GM21515 (cell line): ENCODE measurements around the gene PDK1.

Experiments used
- ATAC-seq: cut with Tn5 transposase; IDR thresholded peaks from one replicate; pipeline ENCODE4 v1.9.1; 2021; ENCODE audit not compliant: unreplicated experiment

PDK1 gene

DNA sequence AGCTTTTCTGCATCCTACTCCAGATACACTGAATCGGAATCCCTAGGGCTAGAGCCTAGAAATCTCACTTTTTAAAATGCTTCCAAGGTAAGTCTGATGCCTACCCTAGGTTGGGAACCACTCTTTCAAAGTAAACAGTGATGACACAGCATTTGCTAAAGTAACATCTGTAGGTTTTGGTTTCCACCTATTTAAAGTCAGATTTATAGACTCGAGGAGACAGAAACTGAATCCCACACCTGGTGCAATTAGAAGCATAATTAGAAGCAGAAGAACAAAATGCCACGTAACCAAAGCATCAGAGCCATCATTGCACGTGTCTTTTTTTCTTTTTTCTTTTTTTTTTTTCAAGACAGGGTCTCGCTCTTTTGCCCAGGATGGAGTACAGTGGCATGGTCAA lies 40.9 kb downstream of the PDK1 start:
- ATAC-seq: peak; percentile 78

DNA sequence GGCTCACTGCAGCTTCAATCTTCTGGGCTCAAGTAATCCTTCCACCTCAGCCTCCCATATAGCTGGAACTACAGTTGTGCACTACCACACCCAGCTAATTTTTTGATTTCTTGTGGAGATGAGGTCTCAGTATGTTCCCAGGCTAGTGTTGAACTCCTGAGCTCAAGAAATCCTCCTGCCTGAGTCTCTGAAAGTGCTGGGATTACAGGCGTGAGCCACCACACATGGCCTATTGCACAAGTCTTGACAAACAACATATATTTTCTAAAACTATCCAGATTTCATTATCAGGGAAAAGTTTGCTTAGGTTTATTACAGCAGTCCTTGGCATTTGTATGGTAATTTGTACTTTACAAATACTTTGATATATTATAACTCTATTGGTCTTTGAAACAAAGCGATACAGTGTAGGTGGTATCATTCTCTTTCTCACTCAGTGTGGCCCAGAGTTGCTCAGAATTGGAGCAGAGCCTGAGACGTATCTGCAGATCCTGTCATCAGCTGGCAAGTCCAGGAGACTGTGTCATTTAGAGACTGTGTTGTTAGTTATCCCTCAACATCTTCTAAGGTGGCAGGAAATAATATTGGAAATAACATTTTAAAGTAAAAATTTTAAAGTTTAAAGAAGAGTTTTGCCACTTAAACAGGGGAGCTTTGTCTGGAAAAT lies 41.4 kb downstream of the PDK1 start:
- no peak for ATAC-seq

- ATAC-seq: no peak
These were observed 44.1 kb downstream of the PDK1 start for GRCh38 chr2:172599947-172600346.

GRCh38 chr2:172600557-172601008 lies 44.7 kb downstream of the PDK1 start:
- no peak for ATAC-seq

- no peak for ATAC-seq
These were observed 50.4 kb downstream of the PDK1 start for GRCh38 chr2:172606285-172606684.

DNA sequence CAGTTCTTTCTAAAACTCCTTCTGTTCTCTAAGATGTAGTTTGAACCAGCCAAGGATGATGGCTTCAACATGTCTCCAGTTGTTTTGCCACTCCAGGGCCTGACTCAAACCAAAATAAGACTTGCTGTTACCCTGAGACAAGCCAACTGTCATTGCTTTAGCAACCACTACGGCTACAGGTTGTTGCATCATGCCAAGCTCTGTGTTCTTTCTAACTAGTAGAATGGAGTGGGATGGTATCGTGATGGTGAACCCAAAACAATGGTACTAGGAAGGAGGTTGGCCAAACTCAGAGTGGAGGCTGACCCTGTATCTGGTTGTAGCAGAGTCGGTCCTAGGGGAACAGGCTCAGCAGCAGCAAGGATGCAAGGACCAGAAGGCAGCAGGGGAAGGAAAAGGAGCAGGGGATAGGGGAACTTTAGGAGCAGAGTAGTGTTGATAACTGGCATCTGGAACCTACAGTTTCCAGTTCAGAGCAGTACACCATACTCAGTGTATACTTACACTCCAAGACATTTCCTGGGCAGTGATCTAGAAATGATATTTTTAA lies 51.6 kb downstream of the PDK1 start:
- no peak for ATAC-seq

DNA sequence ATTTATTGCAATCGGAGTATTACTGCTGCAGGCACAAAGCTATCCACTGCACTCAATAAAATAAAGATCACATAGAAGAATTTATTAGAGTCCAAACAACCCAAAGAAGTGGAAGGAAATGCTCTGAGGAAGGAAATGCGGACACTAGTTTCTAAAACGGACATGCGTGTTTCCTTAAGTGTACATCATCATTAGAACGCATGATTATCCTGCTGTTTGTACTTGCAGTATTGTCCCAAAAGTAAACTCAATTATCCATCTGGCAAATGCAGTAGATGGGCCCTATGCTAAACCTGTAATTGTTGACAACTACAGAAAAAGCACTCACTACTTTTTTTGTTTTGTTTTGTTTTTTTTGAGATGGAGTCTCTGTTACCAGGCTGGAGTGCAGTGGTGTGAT lies 53.6 kb downstream of the PDK1 start:
- no peak for ATAC-seq

DNA sequence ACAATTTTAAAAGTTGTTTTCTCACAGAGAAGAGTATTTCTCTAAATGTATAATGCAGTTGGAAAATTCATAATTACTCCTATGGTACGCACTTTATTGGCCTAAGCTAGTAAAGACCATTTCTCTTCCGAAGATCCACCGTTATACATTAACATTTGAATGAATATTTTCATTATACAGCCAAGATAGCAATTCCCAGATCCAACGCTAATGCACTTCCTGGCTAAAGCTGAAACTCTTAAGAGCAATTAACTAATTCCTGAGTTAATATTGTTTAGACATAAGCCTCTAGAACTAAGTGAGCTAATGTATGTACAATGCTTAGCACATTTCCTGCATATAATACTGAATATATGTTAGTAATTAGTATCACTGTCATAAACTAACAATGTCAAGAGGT lies 56.2 kb downstream of the PDK1 start:
- no peak for ATAC-seq

- no peak for ATAC-seq
These were observed 57.1 kb downstream of the PDK1 start for GRCh38 chr2:172613040-172613439.

GRCh38 chr2:172613615-172614231 lies 57.8 kb downstream of the PDK1 start:
- ATAC-seq: no peak

- no peak for ATAC-seq
These were observed 59.0 kb downstream of the PDK1 start for GRCh38 chr2:172614932-172615331.

GRCh38 chr2:172615727-172616261 lies 59.9 kb downstream of the PDK1 start:
- no peak for ATAC-seq

GRCh38 chr2:172617115-172617514 lies 61.2 kb downstream of the PDK1 start:
- no peak for ATAC-seq

- ATAC-seq: no peak
These were observed 67.5 kb downstream of the PDK1 start for GRCh38 chr2:172623249-172623965.

- no peak for ATAC-seq
These were observed 69.1 kb downstream of the PDK1 start for GRCh38 chr2:172624996-172625395.

- ATAC-seq: no peak
These were observed 71.3 kb downstream of the PDK1 start for GRCh38 chr2:172627181-172627580.

GRCh38 chr2:172628085-172628484 lies 72.2 kb downstream of the PDK1 start:
- no peak for ATAC-seq

DNA sequence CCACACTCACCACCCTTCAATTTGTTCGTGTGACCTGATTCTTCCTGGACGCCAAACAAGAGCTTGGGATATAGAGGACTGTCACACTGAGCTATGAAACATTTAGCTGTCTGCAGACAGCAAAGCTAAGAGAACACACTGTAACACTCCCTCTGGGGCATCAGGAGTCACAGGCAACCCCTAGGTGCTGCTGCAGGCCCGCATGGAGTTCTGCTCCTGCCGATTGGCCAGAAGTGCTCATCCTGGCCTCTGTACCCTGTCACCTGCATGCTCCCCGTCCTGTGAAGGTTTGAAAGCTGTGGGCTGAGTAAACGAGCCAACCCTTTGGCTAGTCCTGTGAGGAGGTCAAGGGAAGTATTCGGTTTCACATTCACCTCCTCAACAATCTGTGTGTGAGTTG lies 73.7 kb downstream of the PDK1 start:
- no peak for ATAC-seq

- ATAC-seq: no peak
These were observed 74.3 kb downstream of the PDK1 start for GRCh38 chr2:172630181-172630580.

- no peak for ATAC-seq
These were observed 78.6 kb downstream of the PDK1 start for GRCh38 chr2:172634477-172634876.

DNA sequence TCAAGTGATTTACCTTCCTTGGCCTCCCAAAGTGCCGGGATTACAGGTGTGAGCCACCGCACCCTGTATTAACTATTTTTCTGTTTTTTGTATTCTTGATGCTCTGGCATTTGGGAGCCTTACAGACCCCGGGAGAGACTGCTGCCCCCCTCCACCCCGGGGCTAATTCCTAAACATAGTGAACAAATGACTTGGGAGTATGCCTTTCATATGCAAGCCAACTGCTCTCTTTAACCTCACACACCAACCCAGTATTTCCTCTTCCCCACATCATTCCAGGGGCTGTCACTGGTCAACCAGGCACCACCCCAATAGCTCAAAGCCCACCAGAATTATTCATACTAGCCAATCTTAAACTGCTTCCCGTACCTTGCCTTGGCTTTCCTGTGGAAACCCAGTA lies 79.7 kb downstream of the PDK1 start:
- ATAC-seq: no peak

DNA sequence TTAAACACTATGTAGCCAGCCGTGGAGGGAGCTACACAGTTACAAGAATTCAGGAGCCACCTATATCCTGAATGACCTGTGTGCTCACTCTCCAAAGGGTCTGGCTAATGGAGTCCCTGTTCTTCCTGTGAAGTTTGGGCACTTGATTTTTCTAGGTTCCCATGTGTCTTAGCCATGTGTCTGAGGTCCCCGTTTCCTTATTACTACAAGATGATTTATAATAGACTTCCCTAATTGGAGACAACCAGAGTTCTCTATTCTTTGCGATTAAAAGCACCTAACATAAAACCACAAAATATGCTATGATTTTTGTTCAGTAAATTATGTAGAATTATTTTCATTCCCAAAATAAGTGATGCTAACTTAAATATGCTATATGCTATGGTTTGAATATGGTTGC lies 83.4 kb downstream of the PDK1 start:
- ATAC-seq: no peak
